ENCODE results near the gene PCCA. TPM values are rescaled to one million over a fixed set of nuclear protein-coding genes. Genes with fewer than 3 reads are reported as not detected.
"Not testable (repeated sequence)": the region's sequence is repeated elsewhere in the genome, so short reads cannot be mapped to it uniquely, and the experiment has no call there.

Gene PCCA
- total RNA-seq, 1 experiment from 2014 or later, result 16.1 TPM

DNA sequence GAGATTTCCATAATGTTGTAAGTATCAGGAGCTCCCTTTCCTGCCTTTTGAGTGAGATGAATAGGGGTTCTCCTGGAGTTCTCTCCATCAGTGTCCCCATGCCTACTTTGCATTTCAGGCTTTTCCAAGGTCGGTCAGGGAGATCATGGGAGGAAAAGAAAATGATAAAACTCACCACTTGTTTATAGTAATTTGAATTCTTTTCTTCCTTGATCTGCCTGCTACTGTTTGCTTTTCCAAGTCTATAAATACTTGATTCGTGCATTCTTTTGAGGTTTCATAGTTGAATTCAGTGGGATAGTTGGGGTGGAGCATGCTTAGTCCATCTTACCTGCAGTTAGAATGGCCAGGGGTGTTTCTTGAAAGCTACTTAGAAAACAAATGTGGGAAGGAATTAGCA is 51.5 kb downstream of the PCCA start:
- no peaks in the 10 kb centered on the region for H3K36me3 ChIP-seq (ENCODE audit: low read depth)
- no peak for DNase-seq
- intact Hi-C loops (cut with micrococcal nuclease; ENCODE audit: unreplicated experiment), result no loop called here
- no peaks in the 10 kb centered on the region for H3F3A ChIP-seq (ENCODE audit: insufficient read depth, low read depth)
- H3K4me2 ChIP-seq, result no peak overlapping the region
- POLR2A ChIA-PET (ENCODE audit: unreplicated experiment), result no interaction called here
- TF ChIP-seq EZH2 (IDR thresholded peaks at IDR 0.05; ENCODE audit: low read depth) (no peak), CTCF (conservative IDR thresholded peaks at IDR 0.05) (no peak)
- H3K79me2 ChIP-seq (ENCODE audit: low read depth), result no peaks in the 10 kb centered on the region
- 0 out of 2 replicates have a peak, but pooled peaks cover 3% of the 10 kb centered on the region for H3K9me2 ChIP-seq (ENCODE audit: insufficient read depth)
- H3K4me3 ChIP-seq, result no peak overlapping the region
- H3K9me3 ChIP-seq (ENCODE audit: insufficient read depth, low read depth), result no peaks in the 10 kb centered on the region
- no peaks in the 10 kb centered on the region for H3K4me1 ChIP-seq (replicated peaks; ENCODE audit: insufficient read depth)
- H3K27me3 ChIP-seq (ENCODE audit: insufficient read depth, low read depth), result no peaks in the 10 kb centered on the region
- H3K27ac ChIP-seq, result no peak overlapping the region
- CTCF ChIA-PET, result no interaction called here
- H2AFZ ChIP-seq, result no peak overlapping the region
- H4K20me1 ChIP-seq (ENCODE audit: insufficient read depth), result no peaks in the 10 kb centered on the region
- BruUV-seq (replicated peaks), result no TSS peak

GRCh38 chr13:100141461-100141961 is 52.6 kb downstream of the PCCA start:
- H3K36me3 ChIP-seq (ENCODE audit: low read depth); BruUV-seq (replicated peaks); H3F3A ChIP-seq (ENCODE audit: insufficient read depth, low read depth); POLR2A ChIA-PET (ENCODE audit: unreplicated experiment); H3K27me3 ChIP-seq (ENCODE audit: insufficient read depth, low read depth); H3K9me2 ChIP-seq (ENCODE audit: insufficient read depth); H3K4me3 ChIP-seq; H3K9me3 ChIP-seq (ENCODE audit: insufficient read depth, low read depth); intact Hi-C loops (cut with micrococcal nuclease; ENCODE audit: unreplicated experiment); H3K4me1 ChIP-seq (replicated peaks; ENCODE audit: insufficient read depth); H3K79me2 ChIP-seq (ENCODE audit: low read depth); DNase-seq; H2AFZ ChIP-seq; CTCF ChIA-PET; H3K4me2 ChIP-seq; H3K27ac ChIP-seq; H4K20me1 ChIP-seq (ENCODE audit: insufficient read depth): not testable (repeated sequence)

- Histone ChIP-seq H3K36me3 (ENCODE audit: low read depth) (no peaks in the 10 kb centered on the region), H4K20me1 (ENCODE audit: insufficient read depth) (0 out of 2 replicates have a peak, but pooled peaks cover 4% of the 10 kb centered on the region), H3K9me3 (ENCODE audit: insufficient read depth, low read depth) (no peaks in the 10 kb centered on the region), H3F3A (ENCODE audit: insufficient read depth, low read depth) (no peaks in the 10 kb centered on the region), H3K4me3 (no peak overlapping the region), H3K79me2 (ENCODE audit: low read depth) (no peaks in the 10 kb centered on the region), H3K9me2 (ENCODE audit: insufficient read depth) (no peaks in the 10 kb centered on the region), H3K4me2 (no peak overlapping the region), H2AFZ (no peak overlapping the region), H3K4me1 (replicated peaks; ENCODE audit: insufficient read depth) (no peaks in the 10 kb centered on the region), H3K27me3 (ENCODE audit: insufficient read depth, low read depth) (no peaks in the 10 kb centered on the region), H3K27ac (no peak overlapping the region)
- intact Hi-C loops (cut with micrococcal nuclease; ENCODE audit: unreplicated experiment), result no loop called here
- no peak for TF ChIP-seq EZH2 (IDR thresholded peaks at IDR 0.05; ENCODE audit: low read depth)
- no peak for TF ChIP-seq CTCF (conservative IDR thresholded peaks at IDR 0.05)
- DNase-seq, result no peak
- no TSS peak for BruUV-seq (replicated peaks)
- ChIA-PET CTCF (interaction anchor here (0.8 kb wide), 1 partner anchor 11 kb away, joined by 4 read pairs; no protein-coding TSS in a partner anchor), POLR2A (ENCODE audit: unreplicated experiment) (no interaction called here)
Observed at GRCh38 chr13:100146534-100146933, 57.6 kb downstream of the PCCA start.

DNA sequence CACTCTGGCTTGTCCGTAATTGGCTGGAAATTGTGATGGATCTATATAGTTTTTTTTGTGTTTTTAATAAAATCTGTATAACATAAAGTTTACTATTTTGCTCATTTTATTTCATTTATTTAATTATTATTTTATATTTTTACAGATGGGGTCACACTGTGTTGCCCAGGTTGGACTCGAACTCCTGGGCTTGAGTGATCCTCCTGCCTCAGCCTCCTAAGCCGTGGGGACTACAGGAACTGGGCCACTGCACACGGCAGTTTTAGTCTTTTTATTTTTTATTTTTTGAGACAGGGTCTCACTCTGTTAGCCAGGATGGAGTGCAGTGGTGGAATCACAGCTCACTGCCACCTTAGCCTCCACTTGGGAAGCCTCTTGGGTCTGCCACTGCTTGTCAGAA is 58.9 kb downstream of the PCCA start:
- CTCF ChIA-PET, result no interaction called here
- Histone ChIP-seq H3K4me3 (no peak overlapping the region), H4K20me1 (ENCODE audit: insufficient read depth) (0 out of 2 replicates have a peak, but pooled peaks cover 4% of the 10 kb centered on the region), H3K9me2 (ENCODE audit: insufficient read depth) (no peaks in the 10 kb centered on the region), H3K79me2 (ENCODE audit: low read depth) (no peaks in the 10 kb centered on the region), H3K4me2 (no peak overlapping the region), H3K4me1 (replicated peaks; ENCODE audit: insufficient read depth) (no peaks in the 10 kb centered on the region), H3K27ac (no peak overlapping the region), H3K36me3 (ENCODE audit: low read depth) (no peaks in the 10 kb centered on the region), H2AFZ (no peak overlapping the region), H3K9me3 (ENCODE audit: insufficient read depth, low read depth) (no peaks in the 10 kb centered on the region), H3F3A (ENCODE audit: insufficient read depth, low read depth) (no peaks in the 10 kb centered on the region), H3K27me3 (ENCODE audit: insufficient read depth, low read depth) (no peaks in the 10 kb centered on the region)
- BruUV-seq (replicated peaks), result no TSS peak
- intact Hi-C loops (cut with micrococcal nuclease; ENCODE audit: unreplicated experiment), result no loop called here
- TF ChIP-seq EZH2 (IDR thresholded peaks at IDR 0.05; ENCODE audit: low read depth) (no peak), CTCF (conservative IDR thresholded peaks at IDR 0.05) (no peak)
- POLR2A ChIA-PET (ENCODE audit: unreplicated experiment), result interaction anchor here (0.7 kb wide), 1 partner anchor 1451 kb away, joined by 4 read pairs; no protein-coding TSS in a partner anchor
- no peak for DNase-seq

Measured in PC-9 (cell line).